GM18858 (cell line): Measurements from ENCODE around the gene RNFT2.

Experiments
- ATAC-seq: cut with Tn5 transposase; IDR thresholded peaks from one replicate; pipeline ENCODE4 v1.9.1; 2021; ENCODE audit not compliant: unreplicated experiment

The RNFT2 gene

DNA sequence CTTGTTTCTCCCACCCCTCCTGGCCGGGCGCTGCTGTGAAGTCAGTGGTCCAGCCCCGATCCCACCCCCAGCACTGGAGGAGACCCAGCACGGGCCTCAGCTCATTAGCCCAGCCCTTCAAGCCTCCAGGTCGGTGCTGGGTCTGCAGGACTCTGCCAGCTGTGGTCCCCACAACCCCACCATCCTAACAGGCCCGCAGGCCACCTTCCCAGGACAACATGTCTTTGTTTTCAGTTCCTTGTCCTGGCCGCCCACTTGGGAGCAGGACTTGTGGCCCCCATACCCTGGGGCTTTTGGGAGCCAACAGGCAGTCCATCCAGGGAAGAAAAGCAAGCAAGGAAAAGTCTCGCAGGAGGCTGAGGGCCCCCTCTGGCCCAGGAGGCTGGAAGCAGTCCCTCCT, 83.2 kb downstream of the RNFT2 start:
- ATAC-seq = no peak

DNA sequence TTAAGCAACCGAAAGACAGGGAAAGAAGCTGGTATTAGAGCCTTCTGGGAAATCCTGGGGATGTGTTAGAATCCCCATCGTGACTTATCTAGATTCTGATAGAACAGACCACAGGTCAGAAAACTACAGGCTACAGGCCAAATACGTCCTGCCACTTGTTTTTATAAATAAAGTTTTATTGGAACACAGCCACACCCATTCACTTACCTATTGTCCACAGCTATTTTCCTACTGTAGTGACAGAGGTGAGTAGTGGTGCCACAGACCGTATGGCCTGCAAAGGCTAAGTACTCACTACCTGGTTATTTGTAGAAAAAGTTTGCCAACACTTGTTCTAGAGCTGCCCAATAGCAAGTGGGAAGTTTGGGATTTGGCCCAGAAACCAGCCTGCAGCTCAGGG, 89.3 kb downstream of the RNFT2 start:
- ATAC-seq = no peak

DNA sequence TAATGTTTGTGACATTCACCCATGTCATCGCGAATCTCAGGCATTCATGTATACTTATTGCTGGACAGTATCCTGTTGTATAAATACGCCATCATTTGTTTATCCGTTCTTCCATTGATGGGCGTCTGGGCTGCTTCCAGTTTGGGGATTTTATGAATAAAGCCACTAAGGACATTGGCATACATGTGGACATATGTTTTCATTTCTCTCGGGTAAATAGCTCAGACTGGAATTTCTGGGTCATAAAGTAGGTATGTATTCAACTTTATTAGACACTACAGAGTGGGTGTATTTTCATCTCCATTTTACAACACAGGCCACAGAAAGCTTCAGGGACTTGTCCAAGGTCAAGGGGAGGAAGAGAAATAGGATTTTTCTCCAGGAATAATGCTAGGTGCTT, 94.2 kb downstream of the RNFT2 start:
- no peak for ATAC-seq

DNA sequence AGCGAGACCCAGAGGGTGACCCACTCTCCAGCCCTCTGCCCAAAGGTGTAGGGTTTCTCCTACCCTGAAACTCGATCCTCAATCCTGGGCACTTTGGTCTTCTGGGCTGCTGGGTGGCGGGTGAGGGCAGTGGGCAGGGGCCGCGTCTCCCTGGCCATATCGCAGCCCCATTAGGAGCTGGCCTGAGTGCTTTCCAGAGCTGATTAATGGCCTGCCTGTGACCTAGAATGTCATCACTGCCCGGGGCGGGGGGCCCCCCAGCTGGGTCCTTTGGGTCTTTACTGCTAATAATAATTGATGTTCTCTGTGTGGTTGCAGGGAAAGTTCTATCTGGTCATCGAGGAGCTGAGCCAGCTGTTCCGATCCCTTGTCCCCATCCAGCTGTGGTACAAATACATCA, 95.4 kb downstream of the RNFT2 start:
- ATAC-seq = no peak

DNA sequence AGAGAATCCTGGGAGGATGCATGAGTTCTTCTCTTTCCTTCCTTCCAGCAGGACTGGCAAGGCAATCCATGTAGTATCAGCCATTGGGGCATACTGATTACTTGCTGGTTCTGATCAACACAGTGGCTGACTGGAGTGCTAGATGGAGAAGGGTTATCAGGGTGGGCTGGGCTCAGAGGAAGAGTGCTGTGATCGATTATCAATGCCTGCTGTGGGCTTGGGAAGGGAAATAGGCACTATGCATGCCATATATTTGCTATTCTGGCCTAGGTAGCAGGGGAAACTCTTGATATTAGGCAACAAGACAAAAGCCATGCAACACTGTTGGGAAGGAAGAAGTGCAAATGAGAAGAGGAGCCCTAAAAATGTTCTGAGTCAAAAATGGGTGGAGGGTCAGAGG, 97.4 kb downstream of the RNFT2 start:
- no peak for ATAC-seq

DNA sequence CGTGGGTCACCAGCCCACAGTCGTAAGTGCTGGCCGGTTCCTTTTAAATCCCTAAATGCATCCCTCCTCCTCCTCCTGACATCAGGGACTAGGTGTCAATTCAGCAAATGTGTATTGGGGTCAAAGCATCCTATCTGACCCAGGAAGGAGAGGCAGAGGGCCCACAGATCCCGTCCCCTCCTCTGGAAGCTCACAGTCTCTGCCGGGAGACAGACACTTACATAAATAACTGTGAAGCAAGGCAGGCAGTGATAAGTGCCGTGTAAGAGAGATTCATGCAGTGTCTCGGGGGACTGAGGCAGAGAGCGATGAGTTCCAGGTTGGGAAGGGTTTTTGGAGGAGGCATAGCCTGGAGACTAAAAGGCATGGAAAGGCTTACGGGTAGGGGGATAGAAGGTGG, 99.0 kb downstream of the RNFT2 start:
- ATAC-seq = no peak

DNA sequence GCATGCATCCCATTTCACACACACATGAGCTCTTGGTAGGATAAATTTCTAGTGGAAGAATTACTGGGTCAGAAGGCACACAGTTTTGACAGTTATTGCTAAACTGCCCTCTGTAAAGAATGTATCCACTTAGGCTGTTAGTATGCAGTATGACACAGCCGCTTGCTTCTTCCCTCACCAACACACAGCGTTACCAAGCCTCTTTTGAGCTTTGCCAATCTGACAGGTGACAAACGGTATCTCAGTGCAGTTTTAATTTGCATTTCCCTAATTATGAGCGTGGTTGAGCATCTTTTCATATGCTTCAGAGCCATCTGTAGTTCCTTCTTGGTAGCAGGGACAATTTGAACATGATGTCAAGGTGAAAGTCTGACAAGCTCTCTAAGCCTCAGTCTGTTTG, 100.2 kb downstream of the RNFT2 start:
- no peak for ATAC-seq

DNA sequence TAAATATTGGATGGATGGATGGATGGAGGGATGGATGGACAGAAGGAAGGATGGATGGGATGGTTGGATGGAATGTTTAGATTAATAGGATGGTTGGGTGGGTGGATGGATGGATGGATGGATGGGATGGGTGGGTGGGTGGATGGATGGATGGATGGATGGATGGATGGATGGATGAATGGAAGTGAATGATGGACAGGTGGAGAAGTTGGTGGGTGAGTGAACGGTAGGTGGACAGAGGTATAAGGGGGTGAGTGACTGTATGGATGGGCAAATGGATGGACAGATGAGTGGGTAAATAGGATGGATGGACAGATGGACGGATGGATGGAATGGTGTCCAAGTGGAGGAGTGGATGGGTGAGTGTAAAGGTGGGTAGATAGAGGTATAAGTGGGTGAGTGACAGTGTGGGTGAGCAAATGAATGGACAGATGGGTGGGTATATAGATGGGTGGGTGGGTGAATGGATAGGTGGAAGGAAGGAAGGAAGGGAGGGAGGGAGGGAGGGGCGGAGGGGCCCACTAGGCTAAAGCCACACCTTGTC, 101.2 kb downstream of the RNFT2 start:
- ATAC-seq = no peak

DNA sequence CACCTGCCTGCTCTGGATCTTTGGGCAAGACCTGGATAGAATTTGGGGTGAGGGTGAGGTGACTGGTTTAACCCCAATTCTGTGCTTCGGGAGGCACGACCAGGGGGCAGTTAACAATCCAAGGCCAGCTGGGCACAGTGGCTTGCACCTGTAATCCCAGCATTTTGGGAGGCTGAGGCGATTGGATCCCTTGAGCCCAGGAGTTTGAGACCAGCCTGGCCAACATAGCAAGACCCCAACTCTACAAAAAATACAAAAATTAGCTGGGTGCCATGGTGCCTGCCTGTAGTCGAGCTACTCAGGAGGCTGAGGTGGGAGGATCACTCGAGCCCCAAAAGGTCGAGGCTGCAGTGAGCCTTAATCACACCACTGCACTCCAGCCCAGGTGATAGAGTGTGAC, 105.0 kb downstream of the RNFT2 start:
- ATAC-seq = no peak

DNA sequence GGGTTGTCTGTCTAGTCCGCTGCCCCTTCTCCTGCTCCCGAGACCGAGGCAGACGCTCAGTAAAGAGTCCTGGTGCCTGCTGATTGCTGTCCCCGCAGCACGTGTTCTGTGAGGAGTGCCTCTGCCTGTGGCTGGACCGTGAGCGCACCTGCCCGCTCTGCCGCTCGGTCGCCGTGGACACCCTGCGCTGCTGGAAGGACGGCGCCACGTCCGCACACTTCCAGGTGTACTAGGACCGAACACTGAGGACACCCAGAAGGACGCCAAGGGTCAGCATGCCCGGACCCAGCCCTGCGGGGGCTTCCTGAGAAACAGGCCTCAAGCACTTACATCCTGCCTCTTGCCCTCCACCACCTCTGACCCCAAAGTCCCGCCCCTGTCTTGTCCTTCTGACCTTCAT, 111.1 kb downstream of the RNFT2 start:
- ATAC-seq = no peak

DNA sequence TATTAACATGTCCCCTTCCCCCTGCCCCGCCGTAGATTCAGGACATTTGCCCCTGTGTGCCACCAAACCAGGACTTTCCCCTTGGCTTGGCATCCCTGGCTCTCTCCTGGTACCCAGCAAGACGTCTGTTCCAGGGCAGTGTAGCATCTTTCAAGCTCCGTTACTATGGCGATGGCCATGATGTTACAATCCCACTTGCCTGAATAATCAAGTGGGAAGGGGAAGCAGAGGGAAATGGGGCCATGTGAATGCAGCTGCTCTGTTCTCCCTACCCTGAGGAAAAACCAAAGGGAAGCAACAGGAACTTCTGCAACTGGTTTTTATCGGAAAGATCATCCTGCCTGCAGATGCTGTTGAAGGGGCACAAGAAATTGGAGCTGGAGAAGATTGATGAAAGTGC, 114.2 kb downstream of the RNFT2 start:
- no peak for ATAC-seq

DNA sequence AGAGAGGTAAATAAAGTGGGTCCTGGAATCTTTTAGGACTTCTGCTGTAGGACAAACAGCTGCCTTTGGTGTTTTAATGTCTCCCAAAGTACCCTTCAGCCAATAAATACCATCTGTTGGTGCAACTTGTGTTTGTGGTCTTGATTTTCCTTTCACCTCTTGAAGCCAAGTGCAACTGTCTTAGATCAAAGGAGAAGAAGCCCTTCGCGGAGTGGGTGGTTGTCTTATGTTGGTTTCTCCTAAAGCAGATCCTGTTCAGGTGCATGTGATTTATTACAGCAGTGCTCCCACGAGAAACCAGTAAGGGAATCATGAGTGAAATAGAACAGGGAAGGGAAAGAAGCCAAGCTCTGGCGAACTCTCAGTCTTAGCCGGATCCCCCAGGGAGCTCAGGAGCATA, 115.4 kb downstream of the RNFT2 start:
- no peak for ATAC-seq

DNA sequence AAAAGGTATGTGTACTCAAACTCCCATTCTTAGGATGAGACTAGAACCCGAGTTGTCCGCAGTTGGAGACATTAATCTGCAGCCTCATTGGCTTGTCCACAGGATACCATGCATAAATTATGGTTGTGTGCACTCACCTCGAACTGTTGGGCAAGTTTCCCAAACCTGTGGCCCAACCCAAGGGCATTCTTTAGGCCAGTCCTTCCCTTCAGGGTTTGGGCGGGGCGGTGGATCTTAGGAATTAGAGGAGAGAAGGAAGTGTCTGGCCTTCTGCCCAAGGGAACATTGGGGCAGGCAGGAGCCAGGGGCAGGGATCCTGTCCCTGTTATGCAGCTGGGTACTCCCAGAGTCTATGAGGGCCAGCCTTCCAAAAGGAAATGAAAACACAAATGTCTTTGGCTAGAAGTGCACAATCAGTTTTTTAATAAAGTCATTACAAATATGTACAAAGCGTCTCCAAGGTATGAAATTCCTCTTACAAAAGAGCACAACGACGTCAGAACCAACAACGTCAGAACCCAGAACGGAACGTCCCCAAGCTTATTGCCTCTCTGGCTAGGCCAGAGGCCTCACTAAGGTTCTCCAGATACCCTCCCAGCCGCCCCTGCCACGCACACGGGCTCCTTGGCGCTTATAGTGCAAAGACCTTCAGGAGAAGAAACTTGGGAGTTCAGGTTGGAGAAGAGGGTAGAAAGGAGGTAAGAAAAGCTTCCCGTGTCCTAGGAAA, 117.8 kb downstream of the RNFT2 start:
- ATAC-seq = no peak

DNA sequence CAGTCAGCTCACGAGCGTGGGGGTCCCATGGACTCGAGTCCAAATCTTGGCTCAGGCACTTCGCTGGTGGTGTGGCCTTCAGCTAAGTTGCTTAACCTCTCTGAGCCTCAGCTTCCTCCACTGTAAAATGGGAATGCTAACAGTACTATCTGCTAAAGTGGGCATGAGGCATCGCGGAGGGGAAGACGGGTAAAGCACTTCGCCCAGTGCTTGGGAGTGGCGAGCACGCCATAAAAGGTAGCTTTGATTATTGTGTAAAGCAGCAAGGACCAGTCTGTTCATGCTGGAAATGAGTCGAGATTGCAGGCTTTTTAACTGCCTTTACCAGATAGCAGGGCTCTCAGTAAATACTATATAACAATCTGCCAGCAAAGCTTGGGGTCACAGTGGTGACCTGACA, 118.6 kb downstream of the RNFT2 start:
- no peak for ATAC-seq

DNA sequence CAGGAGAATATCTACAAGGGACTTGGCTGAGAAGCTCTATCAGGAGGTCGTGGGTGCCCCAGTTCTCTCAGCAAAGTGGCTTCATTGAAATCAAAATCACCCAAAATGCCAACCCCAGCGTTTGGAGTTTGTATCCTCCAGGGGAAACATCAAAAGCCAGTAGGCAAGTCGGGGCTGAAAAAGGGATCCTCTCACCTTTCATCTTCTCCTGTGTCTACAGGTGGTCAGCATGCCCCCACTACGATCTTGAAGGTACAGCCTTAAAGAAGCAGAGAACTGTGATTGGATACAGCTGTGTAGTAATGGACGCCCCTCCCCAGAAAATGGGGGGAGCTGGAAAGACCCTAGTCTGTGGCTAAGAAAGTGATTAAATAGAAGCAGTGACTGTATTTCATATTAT, 121.0 kb downstream of the RNFT2 start:
- no peak for ATAC-seq

DNA sequence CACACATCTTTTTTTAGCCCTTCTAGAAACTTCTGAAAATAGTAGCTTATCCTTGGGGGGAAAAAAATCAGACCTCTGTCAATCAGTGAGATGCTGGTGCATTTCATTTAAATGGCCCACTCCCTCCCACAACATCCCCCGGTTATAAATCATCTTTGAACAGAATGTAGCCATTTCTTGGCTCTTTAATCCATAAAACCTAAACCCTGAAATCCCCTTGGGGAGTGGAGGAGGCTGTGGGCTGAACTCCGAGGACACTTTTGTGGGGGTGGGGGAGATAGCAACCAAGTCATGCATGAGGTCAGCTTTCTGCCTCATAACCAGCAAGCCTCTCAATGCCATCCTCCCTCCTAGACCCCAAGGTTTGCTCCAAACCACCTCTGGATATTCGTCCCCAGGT, 122.1 kb downstream of the RNFT2 start:
- no peak for ATAC-seq

DNA sequence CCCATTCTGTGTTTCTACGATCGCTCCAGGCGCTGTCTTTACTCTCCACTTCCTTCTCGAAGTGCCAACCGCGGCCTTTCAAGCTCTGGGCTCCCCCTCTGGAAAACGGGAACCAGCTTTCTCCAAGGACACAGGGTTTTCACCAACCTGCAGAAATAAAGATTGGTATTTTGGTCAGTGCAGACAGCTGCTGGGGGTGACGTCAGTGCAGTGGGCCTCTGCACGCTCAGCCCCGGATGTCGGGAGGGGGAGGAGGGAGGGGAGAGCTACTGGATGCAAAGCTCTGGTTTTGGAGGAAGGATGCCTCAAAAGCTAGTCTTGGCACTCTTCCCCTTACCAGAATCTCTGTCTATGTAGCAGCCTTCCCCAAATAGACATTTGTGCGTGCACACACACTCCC, 123.2 kb downstream of the RNFT2 start:
- ATAC-seq = peak; percentile 58

DNA sequence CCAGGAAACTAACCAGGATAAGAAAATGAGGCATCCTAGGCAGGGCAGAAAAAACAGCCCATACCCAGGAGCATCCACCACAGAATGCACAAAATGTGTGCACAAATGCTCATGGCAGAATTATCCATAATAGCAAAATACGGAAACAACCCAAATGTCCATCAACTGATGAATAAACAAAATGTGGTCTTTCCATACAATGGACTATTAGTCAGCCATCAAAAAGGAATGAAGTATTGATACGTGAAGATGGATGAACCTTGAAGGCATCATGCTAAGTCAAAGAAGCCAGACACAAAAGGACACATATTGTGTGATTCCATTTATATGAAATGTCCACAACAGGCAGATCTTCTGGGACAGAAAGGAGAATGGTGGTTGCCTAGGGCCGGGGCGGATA, 124.1 kb downstream of the RNFT2 start:
- no peak for ATAC-seq

DNA sequence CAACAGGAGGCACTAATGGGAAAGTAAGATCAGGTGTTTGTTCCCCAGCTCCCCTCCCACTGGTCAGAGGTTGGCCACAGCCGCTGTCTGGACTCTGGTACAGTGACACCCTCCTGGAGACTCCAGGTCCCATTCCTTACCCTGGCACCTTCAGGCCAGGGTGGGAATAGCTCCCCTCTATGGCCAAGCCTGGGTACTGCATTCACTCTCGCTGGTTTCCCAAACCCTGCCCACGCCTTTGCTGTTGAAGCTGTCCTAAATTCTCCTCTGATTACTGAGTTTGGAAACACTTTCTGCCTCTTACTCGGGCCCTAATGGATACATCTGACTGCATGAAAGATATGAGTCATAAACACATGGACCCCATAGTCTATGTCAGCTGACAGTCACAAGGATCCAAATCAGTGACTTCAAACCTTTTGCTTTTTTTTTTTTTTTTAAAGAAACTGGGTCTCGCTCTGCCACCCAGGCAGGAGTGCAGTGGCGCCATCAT, 125.2 kb downstream of the RNFT2 start:
- no peak for ATAC-seq

DNA sequence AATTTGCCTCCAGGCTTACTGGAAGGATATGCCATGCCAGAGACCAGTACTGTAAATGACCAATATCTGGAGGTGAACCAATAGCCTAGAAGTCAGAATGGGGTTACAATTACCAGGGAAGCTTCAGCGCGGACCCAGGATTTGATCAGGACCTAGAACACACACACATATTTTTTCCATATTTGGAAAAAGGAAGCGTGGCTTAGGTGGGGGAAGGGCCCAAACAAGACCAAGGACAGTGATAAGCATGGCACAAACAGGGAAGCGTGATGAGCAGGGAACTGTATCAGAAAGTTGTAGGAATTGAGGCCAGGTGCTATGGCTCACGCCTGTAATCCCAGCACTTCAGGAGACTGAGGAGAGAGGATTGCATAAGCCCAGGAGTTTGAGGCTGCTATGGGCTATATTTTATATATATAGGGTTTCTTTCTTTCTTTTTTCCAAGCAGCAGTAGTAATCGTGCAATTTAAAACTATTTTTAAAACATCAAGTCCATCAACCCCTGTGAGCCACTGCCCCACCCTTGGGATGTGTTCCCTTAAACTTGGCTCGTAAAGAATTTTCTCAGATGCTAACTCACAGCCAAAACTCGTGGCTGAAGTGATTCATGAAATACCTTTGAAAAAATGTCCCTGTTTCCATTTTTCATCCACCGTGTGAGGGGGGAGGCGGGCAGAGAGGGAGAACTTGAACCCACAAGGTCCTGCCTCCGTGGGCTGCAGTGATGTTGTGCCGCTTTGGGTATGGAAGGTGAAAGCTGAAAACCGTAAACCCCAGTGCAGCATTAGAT, 126.5 kb downstream of the RNFT2 start:
- ATAC-seq = no peak

DNA sequence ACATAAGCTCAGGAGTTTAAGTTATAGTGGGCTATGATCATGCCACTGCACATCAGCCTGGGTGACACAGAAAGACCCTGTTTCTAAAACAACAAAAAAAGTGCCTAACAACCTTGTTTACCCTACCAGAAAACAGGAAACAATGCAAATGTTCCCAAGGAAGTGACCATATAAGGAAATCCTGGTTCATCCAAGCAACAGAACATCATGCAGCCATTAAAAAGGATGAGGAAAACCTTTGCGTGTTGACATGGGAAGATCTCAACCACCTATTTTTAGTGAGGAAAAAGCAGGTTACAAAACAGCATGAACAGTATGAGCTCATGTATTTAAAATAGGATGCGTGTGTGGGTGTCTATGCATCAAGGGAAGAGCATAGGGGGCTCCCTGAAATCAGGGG, 129.4 kb downstream of the RNFT2 start:
- ATAC-seq = no peak

DNA sequence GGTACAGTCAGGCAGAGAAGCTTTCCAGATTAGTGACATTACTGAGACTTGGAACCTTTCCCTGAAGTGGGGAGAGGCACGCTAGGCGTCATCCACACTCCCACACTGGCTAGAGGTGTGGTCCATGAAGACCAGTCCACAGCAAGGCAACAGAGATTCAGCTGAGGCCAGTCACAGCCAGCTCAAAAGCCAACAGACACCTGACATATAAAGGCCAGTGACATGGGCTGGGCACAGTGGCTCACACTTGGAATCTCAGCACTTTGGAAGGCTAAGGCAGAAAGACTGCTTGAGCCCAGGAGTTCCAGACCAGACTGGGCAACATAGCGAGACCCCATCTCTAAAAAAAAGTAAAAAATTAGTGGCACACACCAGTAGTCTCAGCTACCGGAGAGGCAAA, 132.2 kb downstream of the RNFT2 start:
- no peak for ATAC-seq
